Adrenal gland (tissue), 12 donors: ENCODE data around the gene ATG4A. TPM values are rescaled to one million over a fixed set of nuclear protein-coding genes. Genes with fewer than 3 reads are reported as not detected.

ENCODE experiments used
- DNase-seq, 7 donors: peaks; one replicate each; pipeline ENCODE4 v3.0.0-alpha.2; 2019 to 2020
- H3K27ac ChIP-seq, 5 donors: fragments of 200-600 bp; sonication (generic) in 4 of 5; 1 replicate in 3 of 5; 2 replicates in 2 of 5; pipeline versions ENCODE4 v1.5.1 to v1.8.0; 2016 to 2020; ENCODE audit warnings: mild to moderate bottlenecking in 1 of 5
- H3K27me3 ChIP-seq: fragments of 200-600 bp; 2 replicates; pipeline ENCODE4 v1.8.0; 2021
- H3K36me3 ChIP-seq, 2 donors: fragments of 200-600 bp; replicated peaks in 1 of 2; 1 replicate in 1 of 2; 2 replicates in 1 of 2; pipeline versions ENCODE4 v1.5.1 to v1.8.0; 2018 to 2022
- H3K4me1 ChIP-seq, 2 donors: fragments of 200-600 bp; replicated peaks in 1 of 2; 1 replicate in 1 of 2; 2 replicates in 1 of 2; pipeline versions ENCODE4 v1.5.1 to v1.8.0; 2018 to 2021
- H3K4me3 ChIP-seq, 4 donors: fragments of 200-600 bp; sonication (generic) in 3 of 4; one replicate each; pipeline ENCODE4 v1.5.1; 2016 to 2018
- H3K9me3 ChIP-seq, 3 donors: fragments of 200-600 bp; sonication (generic) in 1 of 3; replicated peaks in 1 of 3; 1 replicate in 2 of 3; 2 replicates in 1 of 3; pipeline versions ENCODE4 v1.5.1 to v1.8.0; 2016 to 2021
- CTCF ChIP-seq, 6 experiments: fragments of 450-650 bp in 4 of 6; fragments of 200-600 bp in 2 of 6; sonication (generic) in 1 of 6; IDR thresholded peaks; 1 replicate in 5 of 6; 2 replicates in 1 of 6; pipeline versions ENCODE4 v1.5.1 to v1.8.0; 2016 to 2021; ENCODE audit warnings: antibody characterized with exemption in 6 of 6, mild to moderate bottlenecking in 2 of 6, moderate library complexity in 1 of 6
- POLR2A ChIP-seq, 2 donors: fragments of 450-650 bp; IDR thresholded peaks; one replicate each; pipeline ENCODE4 v1.6.1; 2017; ENCODE audit warnings: antibody characterized with exemption in 2 of 2, mild to moderate bottlenecking in 2 of 2, moderate library complexity in 1 of 2
- WGBS, 4 donors: extraction: QIAGEN DNeasy Blood & Tissue Kit in 2 of 4; methylation state at CpG; one replicate each; pipeline versions ENCODE4 v1.1.5 to v1.1.7; 2013 to 2017; 5-methylcytosine and 5-hydroxymethylcytosine counted together
- intact Hi-C, 2 donors: fragments of 100-400 bp; cut with DNase I; formaldehyde crosslinking; loops; one replicate each; pipeline versions ENCODE4 v1.14.1 to v1.15.0; 2022 to 2023
- polyA plus RNA-seq, 3 donors: library from polyadenylated mRNA; stranded (reverse); fragments of 200-250 nt in 2 of 3; fragments of 350-450 nt in 1 of 3; fragmentation: Illumina TruSeq in 1 of 3; extraction: RNeasy Lipid Tissue Mini Kit (QIAGEN cat#74804) in 1 of 3; gene quantifications; one replicate each; pipeline ENCODE4 v1.2.3, GENCODE V29; 2013 to 2014
- total RNA-seq, 9 donors: library from RNA; depleted of rRNA in 4 of 9; stranded (reverse); fragments of >200 nt in 4 of 9; fragments of 120-200 nt in 1 of 9; fragmentation: NEBNext Ultra II Directional in 1 of 9; extraction: Animal tissue kit (Norgen Biotek cat#: 25700) in 1 of 9; gene quantifications; one replicate each; pipeline versions ENCODE4 v1.1.0 to v1.2.4, GENCODE V29; 2013 to 2023
- donor health status: healthy with polysubstance abuse.
- donor health status: Bipolar disorder and iron deficiency.
- donor health status: DM: yes; HTN: yes; CAD: no.
- donor health status: DM: no; HTN: no; CAD: no.
- donor health status: DM: no; HTN: no; CAD: no.
- donor health status: DM: yes; HTN: yes; CAD: no.

Gene ATG4A
- total and polyA plus RNA-seq, 12 donors: 6.3 to 33.2 (median 13.7) TPM

DNA sequence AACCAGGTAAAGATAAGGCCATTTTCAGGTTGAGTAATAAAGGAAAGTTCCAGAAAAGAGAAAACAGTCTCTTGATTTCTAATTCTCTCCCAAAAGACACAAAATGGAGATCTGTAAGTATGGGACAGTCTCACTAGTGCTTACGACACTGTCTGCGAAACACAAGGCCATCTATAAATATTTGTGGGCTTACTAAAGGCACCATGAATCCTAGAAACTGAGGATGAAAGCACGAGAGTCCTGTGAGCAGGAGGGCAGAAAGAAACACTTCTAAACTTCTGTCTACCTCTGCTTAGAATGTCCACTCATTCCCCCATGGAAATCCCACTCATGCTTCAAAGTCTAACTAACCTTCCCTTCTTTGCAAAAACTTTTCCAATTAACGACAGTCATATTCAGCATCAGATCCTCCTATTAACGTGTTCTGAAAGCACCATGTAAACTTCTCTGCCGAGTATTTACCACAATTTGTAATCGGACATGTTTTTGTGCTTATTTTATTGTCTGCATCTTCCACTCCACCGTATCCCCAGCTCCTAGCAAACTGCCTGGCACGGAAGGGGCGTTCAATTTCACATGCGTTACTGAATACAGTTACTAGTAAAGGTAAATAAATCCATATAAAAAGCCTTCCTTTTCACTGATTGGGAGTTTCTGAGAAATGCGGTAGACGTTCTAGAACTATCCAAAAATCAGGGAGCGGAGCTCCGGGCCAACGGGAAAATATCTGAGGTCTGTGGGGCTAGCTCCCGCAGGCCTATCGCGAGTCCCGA lies 901 bp upstream of the ATG4A start:
- Histone ChIP-seq H3K4me1 (peaks cover 3 to 4% of the 10 kb centered on the region in 2 donors), H3K9me3 (no peaks in the 10 kb centered on the region), H3K27ac (peak overlapping the region; percentile 24 to 92 (median 73)), H3K4me3 (peak overlapping the region in 3 of 4 donors; percentile 40 to 49 (median 43)), H3K27me3 (no peaks in the 10 kb centered on the region), H3K36me3 (no peaks in the 10 kb centered on the region)
- 1 to 37% (median 17%) methylated on average over 13 to 20 of the region's 20 CpGs for WGBS, 4 donors
- intact Hi-C loops: no loop called here
- DNase-seq: peak in 1 of 7 donors; percentile 1
- no peak for TF ChIP-seq CTCF (IDR thresholded peaks at IDR 0.05)
- no peak for TF ChIP-seq POLR2A (IDR thresholded peaks at IDR 0.05)

DNA sequence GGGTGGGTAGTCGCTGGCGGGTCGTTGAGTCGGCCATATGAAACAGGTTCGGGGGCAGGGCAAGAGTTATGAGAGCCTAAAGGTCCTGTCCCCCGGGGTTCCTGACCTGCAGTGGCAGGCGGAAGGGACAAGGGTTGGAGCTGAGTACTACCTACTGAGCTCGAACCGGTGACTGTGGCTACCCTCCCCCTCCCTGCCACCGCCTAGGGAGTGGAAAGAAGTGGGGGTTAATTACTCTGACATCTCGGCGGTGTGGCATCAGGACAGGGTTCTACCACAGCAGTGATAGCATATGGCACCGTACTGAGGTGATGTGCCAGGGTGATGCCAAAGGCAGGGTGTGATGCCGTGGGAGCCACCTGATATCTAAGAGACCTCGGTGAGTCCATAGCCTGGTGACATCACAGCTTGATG lies 307 bp downstream of the ATG4A start:
- H3K36me3 ChIP-seq: no peaks in the 10 kb centered on the region
- WGBS, 4 donors: 0 to 36% (median 18%) methylated on average over 9 to 15 of the region's 15 CpGs
- no peaks in the 10 kb centered on the region for H3K9me3 ChIP-seq
- H3K4me3 ChIP-seq: peak overlapping the region in 3 of 4 donors; percentile 19 to 49 (median 33)
- TF ChIP-seq CTCF (IDR thresholded peaks at IDR 0.05) (no peak), POLR2A (IDR thresholded peaks at IDR 0.05) (no peak)
- H3K27me3 ChIP-seq: no peaks in the 10 kb centered on the region
- H3K27ac ChIP-seq: peak overlapping the region in 4 of 5 donors; percentile 10 to 54 (median 36)
- intact Hi-C loops: no loop called here
- peak in 3 of 7 donors; percentile 24 to 68 (median 26) for DNase-seq
- peaks cover 3 to 4% of the 10 kb centered on the region in 2 donors for H3K4me1 ChIP-seq

GRCh38 chrX:108097380-108097779 lies 5.8 kb downstream of the ATG4A start:
- H3K9me3 ChIP-seq: no peaks in the 10 kb centered on the region
- TF ChIP-seq POLR2A (IDR thresholded peaks at IDR 0.05): no peak
- no peak for TF ChIP-seq CTCF (IDR thresholded peaks at IDR 0.05)

DNA sequence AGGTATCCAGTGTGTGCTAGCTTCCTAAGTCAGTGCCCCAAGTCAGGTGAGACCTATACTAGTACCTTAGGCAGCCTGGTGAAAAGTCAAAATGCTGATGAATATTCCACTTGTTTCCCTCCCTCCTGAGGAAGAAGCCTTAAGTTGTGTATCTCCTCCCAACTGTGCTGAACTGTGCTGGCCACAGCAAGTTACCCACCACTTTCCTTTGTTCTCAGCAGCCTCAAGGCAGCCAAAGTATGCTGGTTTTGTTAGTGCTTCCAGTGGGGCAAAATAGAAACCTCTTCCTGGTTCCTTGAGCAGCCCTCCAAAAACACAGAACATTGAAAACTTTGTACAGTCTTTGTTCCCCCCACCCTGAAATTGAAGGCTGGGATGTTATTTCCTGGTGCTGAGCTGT lies 13.9 kb downstream of the ATG4A start:
- intact Hi-C loops: no loop called here
- H3K4me1 ChIP-seq: no peaks in the 10 kb centered on the region
- no peak for TF ChIP-seq POLR2A (IDR thresholded peaks at IDR 0.05)
- no peak for TF ChIP-seq CTCF (IDR thresholded peaks at IDR 0.05)
- H3K9me3 ChIP-seq: no peaks in the 10 kb centered on the region
- H3K4me3 ChIP-seq: no peak overlapping the region
- H3K27ac ChIP-seq: no peak overlapping the region
- H3K27me3 ChIP-seq: no peaks in the 10 kb centered on the region
- H3K36me3 ChIP-seq: no peaks in the 10 kb centered on the region
- no peak for DNase-seq

More at GRCh38 chrX:108097380-108097779, 5.8 kb downstream of the ATG4A start:
- H3K27ac ChIP-seq: no peak overlapping the region
- H3K36me3 ChIP-seq: no peaks in the 10 kb centered on the region
- H3K4me3 ChIP-seq: no peak overlapping the region
- WGBS, 4 donors: 85 to 100% (median 90%) methylated on average over 2 of the region's 2 CpGs
- DNase-seq: no peak
- intact Hi-C loops: no loop called here
- no peaks in the 10 kb centered on the region for H3K4me1 ChIP-seq
- H3K27me3 ChIP-seq: no peaks in the 10 kb centered on the region
